Nephron (organoid): ENCODE results near the gene CLMN.

Experiments used
- H3K27ac Mint-ChIP-seq, 3 experiments: 2 replicates each; pipeline ENCODE4 v1.8.0; 2020; ENCODE audit warnings: mixed read lengths in 3 of 3, mild to moderate bottlenecking in 2 of 3, moderate library complexity in 1 of 3
- H3K27me3 Mint-ChIP-seq: 2 replicates; pipeline ENCODE4 v1.8.0; 2021; ENCODE audit warnings: low read depth, mild to moderate bottlenecking, moderate library complexity, mixed read lengths
- H3K36me3 Mint-ChIP-seq: 2 replicates; pipeline ENCODE4 v1.8.0; 2020; ENCODE audit warnings: low read depth, mixed read lengths
- H3K4me1 Mint-ChIP-seq: 2 replicates; pipeline ENCODE4 v1.8.0; 2020; ENCODE audit warnings: mixed read lengths
- H3K4me3 Mint-ChIP-seq, 3 experiments: 2 replicates each; pipeline ENCODE4 v1.8.0; 2020; ENCODE audit warnings: mild to moderate bottlenecking in 3 of 3, mixed read lengths in 3 of 3, moderate library complexity in 2 of 3
- H3K9me3 Mint-ChIP-seq: 2 replicates; pipeline ENCODE4 v1.8.0; 2020; ENCODE audit warnings: mixed read lengths
- CTCF ChIP-seq, 3 experiments: fragments of 200-600 bp; sonication (generic); IDR thresholded peaks; one replicate each; pipeline ENCODE4 v1.5.0; 2021; ENCODE audit warnings: antibody characterized with exemption in 3 of 3; ENCODE audit not compliant: unreplicated experiment in 3 of 3

CLMN gene

GRCh38 chr14:95319312-95320077, at the start of gene CLMN:
Gene CLMN (minus strand): TSS chr14:95319908. CDS start chr14:95319792, 116 bp downstream.
- H3K4me3 Mint-ChIP-seq, result peak within 1 kb of the TSS; percentile 84 to 92 (median 88)

GRCh38 chr14:95365401-95365800, 45.7 kb upstream of the CLMN start:
- Mint-ChIP-seq H3K36me3 (no peaks in the 10 kb centered on the region), H3K4me1 (peaks cover 10% of the 10 kb centered on the region), H3K27ac (no peak overlapping the region), H3K4me3 (no peak overlapping the region), H3K27me3 (peaks cover 18% of the 10 kb centered on the region), H3K9me3 (no peaks in the 10 kb centered on the region)
- TF ChIP-seq CTCF (IDR thresholded peaks at IDR 0.05; ENCODE audit: unreplicated experiment in 3 of 3), result no peak

More at GRCh38 chr14:95319312-95320077, at the start of gene CLMN:
- Mint-ChIP-seq H3K9me3 (no peaks in the 10 kb centered on the region), H3K36me3 (no peaks in the 10 kb centered on the region), H3K27me3 (peaks cover 16% of the 10 kb centered on the region), H3K4me1 (peaks cover 50% of the 10 kb centered on the region), H3K27ac (peak within 1 kb of the TSS; percentile 69 to 88 (median 85))
- TF ChIP-seq CTCF (IDR thresholded peaks at IDR 0.05; ENCODE audit: unreplicated experiment in 3 of 3), result no peak

- Mint-ChIP-seq H3K36me3 (no peaks in the 10 kb centered on the region), H3K4me1 (peaks cover 10% of the 10 kb centered on the region), H3K9me3 (no peaks in the 10 kb centered on the region), H3K27ac (no peak overlapping the region), H3K4me3 (no peak overlapping the region), H3K27me3 (peaks cover 18% of the 10 kb centered on the region)
- no peak for TF ChIP-seq CTCF (IDR thresholded peaks at IDR 0.05; ENCODE audit: unreplicated experiment in 3 of 3)
Measured at GRCh38 chr14:95364481-95365209, 44.9 kb upstream of the CLMN start.

GRCh38 chr14:95363468-95363954, 43.8 kb upstream of the CLMN start:
- Mint-ChIP-seq H3K36me3 (no peaks in the 10 kb centered on the region), H3K4me1 (peaks cover 10% of the 10 kb centered on the region), H3K27me3 (peaks cover 18% of the 10 kb centered on the region), H3K9me3 (no peaks in the 10 kb centered on the region), H3K27ac (no peak overlapping the region), H3K4me3 (no peak overlapping the region)
- TF ChIP-seq CTCF (IDR thresholded peaks at IDR 0.05; ENCODE audit: unreplicated experiment in 3 of 3), result no peak

- H3K4me3 Mint-ChIP-seq, result no peak overlapping the region
Measured at GRCh38 chr14:95362138-95362494, 42.4 kb upstream of the CLMN start.

More at GRCh38 chr14:95362138-95362494, 42.4 kb upstream of the CLMN start:
- H3K9me3 Mint-ChIP-seq, result no peaks in the 10 kb centered on the region
- peaks cover 18% of the 10 kb centered on the region for H3K27me3 Mint-ChIP-seq
- H3K4me1 Mint-ChIP-seq, result peaks cover 10% of the 10 kb centered on the region
- H3K36me3 Mint-ChIP-seq, result no peaks in the 10 kb centered on the region
- H3K27ac Mint-ChIP-seq, result no peak overlapping the region
- TF ChIP-seq CTCF (IDR thresholded peaks at IDR 0.05; ENCODE audit: unreplicated experiment in 3 of 3), result no peak
